Astrocyte (in vitro differentiated cells and primary cell): ENCODE data around the gene MEIOSIN. TPM values are rescaled to one million over a fixed set of nuclear protein-coding genes. Genes with fewer than 3 reads are reported as not detected.
A peak's percentile ranks its signal among the peaks of the same experiment; 100 is the strongest.

Experiments
- DNase-seq: peaks from one replicate; pipeline ENCODE4 v3.0.0-alpha.2; 2010; ENCODE audit warnings: low read depth
- FAIRE-seq: peaks from 2 replicates; lab custom pipeline; 2011; peaks lifted over from hg19 to GRCh38; lab: Jason Lieb, UNC
- H2AFZ ChIP-seq: 2 replicates; pipeline ENCODE4 v1.6.0; 2012; ENCODE audit warnings: low read depth, low read length, inconsistent platforms
- H3K27ac ChIP-seq: 2 replicates; pipeline ENCODE4 v1.5.1; 2011; ENCODE audit warnings: low read depth, low read length, inconsistent platforms
- H3K27me3 ChIP-seq: 2 replicates; pipeline ENCODE4 v1.6.0; 2011; ENCODE audit warnings: low read length, inconsistent platforms; ENCODE audit not compliant: insufficient read depth
- H3K36me3 ChIP-seq: 2 replicates; pipeline ENCODE4 v1.5.1; 2011; ENCODE audit warnings: low read length, inconsistent platforms; ENCODE audit not compliant: insufficient read depth
- H3K4me1 ChIP-seq: 2 replicates; pipeline ENCODE4 v1.5.1; 2011; ENCODE audit warnings: low read length, inconsistent platforms; ENCODE audit not compliant: insufficient read depth
- H3K4me2 ChIP-seq: 2 replicates; pipeline ENCODE4 v1.6.0; 2012; ENCODE audit warnings: low read length, inconsistent platforms
- H3K4me3 ChIP-seq: 2 replicates; pipeline ENCODE4 v1.5.1; 2011; ENCODE audit warnings: low read depth, mild to moderate bottlenecking, low read length, inconsistent platforms; ENCODE audit not compliant: insufficient read depth
- H3K79me2 ChIP-seq: 2 replicates; pipeline ENCODE4 v1.6.0; 2012; ENCODE audit warnings: mild to moderate bottlenecking, low read length, inconsistent platforms; ENCODE audit not compliant: insufficient read depth
- H3K9ac ChIP-seq: 2 replicates; pipeline ENCODE4 v1.6.0; 2012; ENCODE audit warnings: mild to moderate bottlenecking, low read length, inconsistent platforms
- H3K9me3 ChIP-seq: 2 replicates; pipeline ENCODE4 v1.5.1; 2012; ENCODE audit warnings: low read depth, mild to moderate bottlenecking, low read length, inconsistent platforms; ENCODE audit not compliant: insufficient read depth
- H4K20me1 ChIP-seq: 2 replicates; pipeline ENCODE4 v1.6.0; 2012; ENCODE audit warnings: low read length, inconsistent platforms; ENCODE audit not compliant: insufficient read depth
- H3K27ac Mint-ChIP-seq: one replicate; pipeline ENCODE4 v1.8.0; 2021; ENCODE audit warnings: mild to moderate bottlenecking, mixed read lengths; ENCODE audit not compliant: unreplicated experiment
- H3K27me3 Mint-ChIP-seq: one replicate; pipeline ENCODE4 v1.8.0; 2021; ENCODE audit warnings: low read depth, mixed read lengths; ENCODE audit not compliant: unreplicated experiment
- H3K36me3 Mint-ChIP-seq: one replicate; pipeline ENCODE4 v1.8.0; 2021; ENCODE audit warnings: low read depth, mixed read lengths; ENCODE audit not compliant: unreplicated experiment
- H3K4me1 Mint-ChIP-seq: one replicate; pipeline ENCODE4 v1.8.0; 2021; ENCODE audit warnings: low read depth, mixed read lengths; ENCODE audit not compliant: unreplicated experiment
- H3K4me3 Mint-ChIP-seq: one replicate; pipeline ENCODE4 v1.8.0; 2021; ENCODE audit warnings: mild to moderate bottlenecking, moderate library complexity, mixed read lengths; ENCODE audit not compliant: unreplicated experiment
- H3K9me3 Mint-ChIP-seq: one replicate; pipeline ENCODE4 v1.8.0; 2021; ENCODE audit warnings: mild to moderate bottlenecking, mixed read lengths; ENCODE audit not compliant: unreplicated experiment
- CTCF ChIP-seq: IDR thresholded peaks from 2 replicates; pipeline ENCODE4 v1.5.1; 2011; ENCODE audit warnings: low read depth, mild to moderate bottlenecking, inconsistent platforms, low read length, moderate library complexity; ENCODE audit not compliant: insufficient read depth
- EZH2 ChIP-seq: IDR thresholded peaks from 2 replicates; pipeline ENCODE4 v1.6.1; 2012; ENCODE audit warnings: mild to moderate bottlenecking, low read length, inconsistent platforms; ENCODE audit not compliant: insufficient read depth
- total RNA-seq: library from RNA; stranded (reverse); gene quantifications from 2 replicates; pipeline ENCODE4 v1.2.1, GENCODE V29; 2021

The MEIOSIN gene
- total RNA-seq, 1 donor from 2014 or later, result not detected

- H3K4me2 ChIP-seq, result no peak overlapping the region
- Mint-ChIP-seq H3K4me3 (peak overlapping the region; percentile 35), H3K9me3 (no peaks in the 10 kb centered on the region), H3K36me3 (peaks cover 14% of the 10 kb centered on the region), H3K27me3 (no peaks in the 10 kb centered on the region), H3K27ac (no peak overlapping the region), H3K4me1 (peaks cover 26% of the 10 kb centered on the region)
- H3K9ac ChIP-seq, result no peak overlapping the region
- H3K27me3 ChIP-seq, result no peaks in the 10 kb centered on the region
- peaks cover 19% of the 10 kb centered on the region for H3K4me1 ChIP-seq
- H4K20me1 ChIP-seq, result peaks cover 12% of the 10 kb centered on the region
- peaks cover 7% of the 10 kb centered on the region for H3K36me3 ChIP-seq
- H3K79me2 ChIP-seq, result peaks cover 82% of the 10 kb centered on the region
- H3K4me3 ChIP-seq, result no peak overlapping the region
- TF ChIP-seq EZH2 (no peak), CTCF (no peak)
- no peak for FAIRE-seq
- no peaks in the 10 kb centered on the region for H3K9me3 ChIP-seq
- no peak for DNase-seq
- no peak overlapping the region for H2AFZ ChIP-seq
- H3K27ac ChIP-seq, result no peak overlapping the region
Measured at GRCh38 chr19:45715139-45715538, 18.1 kb upstream of the MEIOSIN start.

GRCh38 chr19:45716359-45717130, 16.7 kb upstream of the MEIOSIN start:
- Histone ChIP-seq H3K27me3 (no peaks in the 10 kb centered on the region), H3K27ac (peak overlapping the region; percentile 67), H3K36me3 (peaks cover 7% of the 10 kb centered on the region), H4K20me1 (no peaks in the 10 kb centered on the region), H3K4me1 (peaks cover 19% of the 10 kb centered on the region), H3K79me2 (peaks cover 84% of the 10 kb centered on the region), H2AFZ (peak overlapping the region; percentile 44), H3K9me3 (no peaks in the 10 kb centered on the region), H3K4me2 (peak overlapping the region; percentile 98), H3K9ac (peak overlapping the region; percentile 86), H3K4me3 (peak overlapping the region; percentile 88)
- H3K4me3 Mint-ChIP-seq, result peak overlapping the region; percentile 93
- peak overlapping the region; percentile 96 for H3K27ac Mint-ChIP-seq
- H3K4me1 Mint-ChIP-seq, result peaks cover 26% of the 10 kb centered on the region
- peaks cover 11% of the 10 kb centered on the region for H3K36me3 Mint-ChIP-seq
- FAIRE-seq, result no peak
- TF ChIP-seq EZH2, result no peak
- no peak for TF ChIP-seq CTCF
- no peaks in the 10 kb centered on the region for H3K9me3 Mint-ChIP-seq
- DNase-seq, result no peak
- no peaks in the 10 kb centered on the region for H3K27me3 Mint-ChIP-seq
